ENCODE results near the gene DPH3. TPM values are rescaled to one million over a fixed set of nuclear protein-coding genes. Genes with fewer than 3 reads are reported as not detected.

The DPH3 gene
- total and polyA plus RNA-seq, 2 of the 8 experiments (the other 6 are each of a cell fraction or from before 2014, with no cell fraction given), result 9.8 to 40.1 TPM

GRCh38 chr3:16229681-16230080 is 35.1 kb downstream of the DPH3 start (continued):
- TF ChIP-seq TAF7 (optimal IDR thresholded peaks at IDR 0.05; ENCODE audit: borderline replicate concordance, low read depth, low read length) (no peak), SRF (IDR thresholded peaks at IDR 0.05; ENCODE audit: low read depth, low read length) (no peak), HDAC6 (IDR thresholded peaks at IDR 0.05; ENCODE audit: low read depth, low read length) (no peak), RFX5 (IDR thresholded peaks at IDR 0.05; ENCODE audit: borderline replicate concordance, low read depth, low read length) (no peak), EZH2 (IDR thresholded peaks at IDR 0.05; ENCODE audit: low read depth, low read length, severe bottlenecking) (no peak)
